ENCODE measurements around the gene DRD5. TPM values are rescaled to one million over a fixed set of nuclear protein-coding genes. Genes with fewer than 3 reads are reported as not detected.

DRD5 gene
- total RNA-seq, 2 experiments from 2014 or later = not detected

- intact Hi-C loops (cut with DNase I, micrococcal nuclease) = no loop called here
- no peaks in the 10 kb centered on the region for H3K9me3 Mint-ChIP-seq (ENCODE audit: low read depth)
- CTCF ChIA-PET = interaction anchor here (0.7 kb wide), 1 partner anchor 40 kb away, joined by 3 read pairs; no protein-coding TSS in a partner anchor
Measured at GRCh38 chr4:9820343-9820742, 38.9 kb downstream of the DRD5 start.

GRCh38 chr4:9825049-9825448, 43.6 kb downstream of the DRD5 start:
- Mint-ChIP-seq H3K27me3 (peaks cover 12% of the 10 kb centered on the region), H3K9me3 (ENCODE audit: low read depth) (no peaks in the 10 kb centered on the region), H3K36me3 (ENCODE audit: low read depth) (no peaks in the 10 kb centered on the region), H3K27ac (peak overlapping the region; percentile 44), H3K4me1 (peaks cover 18% of the 10 kb centered on the region), H3K4me3 (no peak overlapping the region)
- CTCF ChIA-PET = interaction anchor here (0.6 to 0.7 kb wide), 2 partner anchors 62 to 194 kb away, joined by 3 read pairs; no protein-coding TSS in a partner anchor
- intact Hi-C loops (cut with DNase I, micrococcal nuclease) = loop anchor here in 1 of 2 experiments (1.0 to 5.0 kb wide), 3 partner anchors 9 to 356 kb away; no protein-coding TSS in a partner anchor
- ATAC-seq (peak; percentile 98), DNase-seq (peak; percentile 78)
- POLR2A ChIA-PET = no interaction called here

More at GRCh38 chr4:9820343-9820742, 38.9 kb downstream of the DRD5 start:
- POLR2A ChIA-PET = no interaction called here
- no peak for ATAC-seq
- no peak overlapping the region for H3K27ac Mint-ChIP-seq
- H3K4me1 Mint-ChIP-seq = peaks cover 12% of the 10 kb centered on the region
- no peak for DNase-seq
- no peaks in the 10 kb centered on the region for H3K36me3 Mint-ChIP-seq (ENCODE audit: low read depth)
- H3K27me3 Mint-ChIP-seq = peaks cover 12% of the 10 kb centered on the region
- no peak overlapping the region for H3K4me3 Mint-ChIP-seq

- Mint-ChIP-seq H3K4me3 (no peak overlapping the region), H3K9me3 (ENCODE audit: low read depth) (no peaks in the 10 kb centered on the region), H3K27ac (peak overlapping the region; percentile 11), H3K36me3 (ENCODE audit: low read depth) (no peaks in the 10 kb centered on the region), H3K27me3 (peaks cover 7% of the 10 kb centered on the region), H3K4me1 (peaks cover 18% of the 10 kb centered on the region)
- DNase-seq = no peak
- intact Hi-C loops (cut with DNase I, micrococcal nuclease) = loop anchor here in 1 of 2 experiments (5.0 kb wide), 1 partner anchor 176 kb away; no protein-coding TSS in a partner anchor
- ChIA-PET POLR2A (no interaction called here), CTCF (interaction anchor here (0.6 kb wide), 1 partner anchor 15 kb away, joined by 3 read pairs; no protein-coding TSS in a partner anchor)
- no peak for ATAC-seq
Measured at GRCh38 chr4:9826551-9826950, 45.1 kb downstream of the DRD5 start.

- DNase-seq (no peak), ATAC-seq (no peak)
- POLR2A ChIA-PET = no interaction called here
- Mint-ChIP-seq H3K27me3 (peaks cover 2% of the 10 kb centered on the region), H3K4me3 (no peak overlapping the region), H3K36me3 (ENCODE audit: low read depth) (no peaks in the 10 kb centered on the region), H3K9me3 (ENCODE audit: low read depth) (no peaks in the 10 kb centered on the region), H3K27ac (no peak overlapping the region), H3K4me1 (no peaks in the 10 kb centered on the region)
- intact Hi-C loops (cut with DNase I, micrococcal nuclease) = no loop called here
- CTCF ChIA-PET = interaction anchor here (0.7 to 1.1 kb wide), 2 partner anchors 18 to 58 kb away, joined by 4 read pairs; no protein-coding TSS in a partner anchor
Measured at GRCh38 chr4:9832640-9833039, 51.2 kb downstream of the DRD5 start.

- ChIA-PET CTCF (no interaction called here), POLR2A (no interaction called here)
- no peak for ATAC-seq
- no peak overlapping the region for H3K27ac Mint-ChIP-seq
- no peaks in the 10 kb centered on the region for H3K36me3 Mint-ChIP-seq (ENCODE audit: low read depth)
- peaks cover 2% of the 10 kb centered on the region for H3K27me3 Mint-ChIP-seq
- DNase-seq = no peak
- H3K9me3 Mint-ChIP-seq (ENCODE audit: low read depth) = no peaks in the 10 kb centered on the region
- H3K4me3 Mint-ChIP-seq = no peak overlapping the region
- H3K4me1 Mint-ChIP-seq = no peaks in the 10 kb centered on the region
- intact Hi-C loops (cut with DNase I, micrococcal nuclease) = no loop called here
Measured at GRCh38 chr4:9833421-9833820, 52.0 kb downstream of the DRD5 start.

Other genes with a start within 250 kb of the DRD5 start
- under 1 TPM; 0.39 to 0.76 TPM for gene SLC2A9, start 239.9 kb downstream of the DRD5 start, total RNA-seq